Activated naive CD4-positive, alpha-beta T cell treated with anti-CD3 and anti-CD28 coated beads, Interleukin-2, amount 50 U/mL, for 24 hours (primary cell): ENCODE measurements around the gene MCC.

Experiments used
- H3K27ac Mint-ChIP-seq: one replicate; pipeline ENCODE4 v1.8.0; 2021; ENCODE audit warnings: mild to moderate bottlenecking, mixed read lengths
- H3K27me3 Mint-ChIP-seq: one replicate; pipeline ENCODE4 v1.8.0; 2021; ENCODE audit warnings: mixed read lengths
- H3K36me3 Mint-ChIP-seq: one replicate; pipeline ENCODE4 v1.8.0; 2021; ENCODE audit warnings: mixed read lengths
- H3K4me1 Mint-ChIP-seq: one replicate; pipeline ENCODE4 v1.8.0; 2021; ENCODE audit warnings: mixed read lengths
- H3K4me3 Mint-ChIP-seq: one replicate; pipeline ENCODE4 v1.8.0; 2021; ENCODE audit warnings: mild to moderate bottlenecking, mixed read lengths
- H3K9me3 Mint-ChIP-seq: one replicate; pipeline ENCODE4 v1.8.0; 2021; ENCODE audit warnings: mixed read lengths

Gene MCC

GRCh38 chr5:113163328-113163727 is 324.9 kb downstream of the MCC start:
- Mint-ChIP-seq H3K27ac (no peak overlapping the region), H3K4me3 (no peak overlapping the region), H3K9me3 (no peaks in the 10 kb centered on the region), H3K4me1 (no peaks in the 10 kb centered on the region), H3K36me3 (peaks cover 1% of the 10 kb centered on the region), H3K27me3 (peaks cover 8% of the 10 kb centered on the region)

DNA sequence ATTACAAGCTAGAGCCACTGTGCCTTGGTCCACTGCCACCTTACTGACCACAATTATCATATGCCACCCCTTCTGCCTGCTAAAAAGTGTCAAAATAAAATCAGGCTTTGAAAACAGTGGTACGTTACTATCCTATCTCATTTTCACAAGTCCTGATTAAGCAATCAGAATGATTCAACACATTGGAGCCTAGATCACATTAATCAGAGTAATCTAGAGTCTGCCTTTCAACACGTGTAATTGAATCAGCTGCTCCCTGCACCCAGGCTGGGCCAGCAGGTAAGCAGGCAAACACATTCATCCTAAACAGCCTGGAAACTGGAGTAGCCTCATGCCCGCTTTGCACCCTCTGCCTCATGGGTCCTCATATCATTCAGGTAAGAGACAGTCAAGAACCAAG is 325.5 kb downstream of the MCC start:
- H3K36me3 Mint-ChIP-seq = peaks cover 1% of the 10 kb centered on the region
- no peak overlapping the region for H3K27ac Mint-ChIP-seq
- no peaks in the 10 kb centered on the region for H3K9me3 Mint-ChIP-seq
- no peak overlapping the region for H3K4me3 Mint-ChIP-seq
- H3K4me1 Mint-ChIP-seq = no peaks in the 10 kb centered on the region
- peaks cover 8% of the 10 kb centered on the region for H3K27me3 Mint-ChIP-seq

- Mint-ChIP-seq H3K27ac (no peak overlapping the region), H3K9me3 (no peaks in the 10 kb centered on the region), H3K36me3 (peaks cover 1% of the 10 kb centered on the region)
Observed at GRCh38 chr5:113162208-113162607, 326.0 kb downstream of the MCC start.

GRCh38 chr5:113161806-113162205 is 326.4 kb downstream of the MCC start:
- Mint-ChIP-seq H3K36me3 (peaks cover 1% of the 10 kb centered on the region), H3K4me1 (no peaks in the 10 kb centered on the region), H3K27me3 (peaks cover 6% of the 10 kb centered on the region), H3K9me3 (no peaks in the 10 kb centered on the region), H3K27ac (no peak overlapping the region), H3K4me3 (no peak overlapping the region)

More at GRCh38 chr5:113162208-113162607, 326.0 kb downstream of the MCC start:
- Mint-ChIP-seq H3K27me3 (peaks cover 8% of the 10 kb centered on the region), H3K4me1 (no peaks in the 10 kb centered on the region), H3K4me3 (no peak overlapping the region)

- Mint-ChIP-seq H3K36me3 (no peaks in the 10 kb centered on the region), H3K9me3 (no peaks in the 10 kb centered on the region), H3K27ac (no peak overlapping the region), H3K4me3 (no peak overlapping the region), H3K4me1 (no peaks in the 10 kb centered on the region), H3K27me3 (peaks cover 3% of the 10 kb centered on the region)
Observed at GRCh38 chr5:113157886-113158285, 330.4 kb downstream of the MCC start.

- Mint-ChIP-seq H3K9me3 (no peaks in the 10 kb centered on the region), H3K27ac (no peak overlapping the region), H3K36me3 (no peaks in the 10 kb centered on the region), H3K4me3 (no peak overlapping the region), H3K27me3 (no peaks in the 10 kb centered on the region), H3K4me1 (no peaks in the 10 kb centered on the region)
Observed at GRCh38 chr5:113156271-113156877, 331.9 kb downstream of the MCC start.

DNA sequence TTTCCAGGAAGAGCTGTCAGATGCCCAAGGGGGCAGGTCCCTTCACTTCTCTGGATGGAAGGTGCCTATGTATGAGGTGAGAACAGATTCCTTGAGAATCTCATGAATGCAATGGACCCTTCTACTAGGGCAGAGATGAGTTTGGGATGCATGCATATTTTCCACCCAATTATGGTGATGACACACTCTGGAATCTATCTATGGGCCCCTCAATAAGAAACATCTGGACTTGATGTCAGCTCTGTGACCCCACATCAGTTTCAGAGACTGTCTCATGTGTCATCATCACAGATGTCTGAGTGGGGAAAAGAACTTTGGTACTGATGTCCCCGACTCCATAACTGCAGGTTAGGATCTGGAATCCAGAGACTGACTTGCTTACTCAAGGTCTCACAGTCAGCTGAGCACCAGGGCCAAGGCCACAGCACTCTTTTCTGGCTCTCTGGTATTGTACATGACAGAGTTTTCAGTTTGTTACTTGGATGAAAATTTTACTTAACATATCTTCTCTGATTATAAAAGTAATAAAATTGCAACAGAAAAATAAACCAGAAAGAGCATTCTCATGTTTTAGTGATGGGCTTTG is 334.6 kb downstream of the MCC start:
- Mint-ChIP-seq H3K4me3 (no peak overlapping the region), H3K9me3 (no peaks in the 10 kb centered on the region), H3K27me3 (no peaks in the 10 kb centered on the region), H3K4me1 (no peaks in the 10 kb centered on the region), H3K36me3 (no peaks in the 10 kb centered on the region), H3K27ac (no peak overlapping the region)

- Mint-ChIP-seq H3K4me1 (no peaks in the 10 kb centered on the region), H3K27me3 (peaks cover 2% of the 10 kb centered on the region), H3K9me3 (no peaks in the 10 kb centered on the region), H3K36me3 (no peaks in the 10 kb centered on the region), H3K4me3 (no peak overlapping the region), H3K27ac (no peak overlapping the region)
Observed at GRCh38 chr5:113152380-113152740, 335.9 kb downstream of the MCC start.

GRCh38 chr5:113151641-113152379 is 336.4 kb downstream of the MCC start:
- no peaks in the 10 kb centered on the region for H3K9me3 Mint-ChIP-seq
- no peak overlapping the region for H3K4me3 Mint-ChIP-seq
- H3K4me1 Mint-ChIP-seq = no peaks in the 10 kb centered on the region
- H3K27ac Mint-ChIP-seq = no peak overlapping the region
- H3K27me3 Mint-ChIP-seq = peaks cover 2% of the 10 kb centered on the region
- H3K36me3 Mint-ChIP-seq = no peaks in the 10 kb centered on the region

DNA sequence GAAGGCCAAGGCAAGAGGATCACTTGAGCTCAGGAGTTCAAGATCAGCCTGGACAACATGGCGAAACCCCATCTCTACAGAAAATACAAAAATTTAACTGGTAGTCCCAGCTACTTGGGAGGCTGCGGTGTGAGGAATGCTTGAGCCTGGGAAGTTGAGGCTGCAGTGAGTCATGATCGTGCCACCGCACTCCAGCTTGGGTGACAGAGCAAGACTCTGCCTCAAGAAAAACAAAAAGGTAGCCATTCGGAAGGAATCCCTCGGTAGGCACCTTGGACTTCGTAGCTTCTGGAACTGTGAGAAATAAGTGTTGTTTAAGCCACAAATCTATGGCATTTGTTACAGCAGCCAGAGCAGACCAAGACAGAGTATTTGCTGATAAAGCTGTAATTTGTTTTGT is 337.4 kb downstream of the MCC start:
- Mint-ChIP-seq H3K4me3 (no peak overlapping the region), H3K4me1 (no peaks in the 10 kb centered on the region), H3K9me3 (no peaks in the 10 kb centered on the region), H3K27me3 (peaks cover 2% of the 10 kb centered on the region), H3K36me3 (no peaks in the 10 kb centered on the region), H3K27ac (no peak overlapping the region)

DNA sequence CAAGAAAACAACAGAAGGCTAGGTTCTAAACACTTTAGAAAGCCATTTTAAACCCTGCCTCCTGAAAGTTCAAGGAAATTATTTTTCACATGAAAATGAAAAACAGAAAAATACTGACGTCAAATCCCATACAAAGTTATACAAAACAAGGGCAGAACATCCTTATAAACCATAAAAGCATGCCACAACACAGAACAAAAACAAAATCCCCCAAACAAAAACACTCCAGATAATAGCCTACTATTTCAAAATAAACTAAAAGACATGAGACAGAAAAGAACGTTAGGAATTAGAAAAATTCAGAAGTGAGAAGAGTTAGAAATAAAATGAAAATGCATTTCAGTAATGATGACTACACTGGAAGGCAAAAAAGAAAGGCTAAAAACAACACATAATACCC is 338.0 kb downstream of the MCC start:
- Mint-ChIP-seq H3K36me3 (no peaks in the 10 kb centered on the region), H3K4me3 (no peak overlapping the region), H3K9me3 (no peaks in the 10 kb centered on the region), H3K27me3 (peaks cover 2% of the 10 kb centered on the region), H3K4me1 (no peaks in the 10 kb centered on the region), H3K27ac (peak overlapping the region; percentile 21)

DNA sequence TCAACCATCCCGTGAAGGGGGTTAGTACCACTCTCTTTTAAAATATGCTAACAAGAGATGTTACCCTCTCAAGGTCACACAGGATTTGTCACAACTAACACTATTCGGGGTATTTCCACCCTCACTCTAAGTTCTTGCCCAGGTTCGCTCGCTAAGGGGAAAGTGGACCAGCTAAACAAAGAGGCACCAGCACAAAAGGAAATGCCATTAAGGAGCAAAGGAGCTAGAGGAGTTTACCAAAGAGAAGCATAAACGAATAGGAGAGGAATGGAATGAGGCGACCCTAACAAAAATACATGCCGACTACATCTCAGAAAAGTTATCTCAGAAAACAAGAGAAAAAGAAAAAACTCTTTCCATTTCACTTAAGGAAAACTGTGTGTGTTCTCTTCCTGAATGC is 340.7 kb downstream of the MCC start:
- H3K4me3 Mint-ChIP-seq = no peak overlapping the region

DNA sequence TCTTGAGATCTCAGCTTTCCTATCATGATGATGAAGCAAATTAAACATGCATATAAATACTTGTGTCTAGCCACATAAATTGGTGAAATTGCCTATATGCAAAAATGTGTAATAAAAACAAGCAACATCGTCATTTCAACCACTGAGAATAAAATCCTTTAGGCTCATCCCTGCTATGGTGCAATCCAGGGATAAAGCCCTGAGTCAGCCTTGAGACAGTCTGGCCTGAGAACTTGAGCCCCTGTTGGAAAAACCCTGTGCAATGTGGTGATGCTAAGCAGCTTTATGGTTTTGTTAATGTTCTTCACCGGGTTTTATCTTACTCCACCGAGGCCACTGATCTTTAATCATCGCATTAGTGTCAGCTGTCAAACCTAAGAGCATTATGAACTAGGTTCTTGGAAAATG is 341.1 kb downstream of the MCC start:
- Mint-ChIP-seq H3K9me3 (no peaks in the 10 kb centered on the region), H3K27ac (no peak overlapping the region), H3K36me3 (no peaks in the 10 kb centered on the region), H3K4me1 (no peaks in the 10 kb centered on the region), H3K27me3 (peaks cover 2% of the 10 kb centered on the region), H3K4me3 (no peak overlapping the region)

More for the DNA sequence above, 340.7 kb downstream of the MCC start:
- Mint-ChIP-seq H3K27me3 (peaks cover 2% of the 10 kb centered on the region), H3K9me3 (no peaks in the 10 kb centered on the region), H3K4me1 (no peaks in the 10 kb centered on the region), H3K36me3 (no peaks in the 10 kb centered on the region), H3K27ac (no peak overlapping the region)

DNA sequence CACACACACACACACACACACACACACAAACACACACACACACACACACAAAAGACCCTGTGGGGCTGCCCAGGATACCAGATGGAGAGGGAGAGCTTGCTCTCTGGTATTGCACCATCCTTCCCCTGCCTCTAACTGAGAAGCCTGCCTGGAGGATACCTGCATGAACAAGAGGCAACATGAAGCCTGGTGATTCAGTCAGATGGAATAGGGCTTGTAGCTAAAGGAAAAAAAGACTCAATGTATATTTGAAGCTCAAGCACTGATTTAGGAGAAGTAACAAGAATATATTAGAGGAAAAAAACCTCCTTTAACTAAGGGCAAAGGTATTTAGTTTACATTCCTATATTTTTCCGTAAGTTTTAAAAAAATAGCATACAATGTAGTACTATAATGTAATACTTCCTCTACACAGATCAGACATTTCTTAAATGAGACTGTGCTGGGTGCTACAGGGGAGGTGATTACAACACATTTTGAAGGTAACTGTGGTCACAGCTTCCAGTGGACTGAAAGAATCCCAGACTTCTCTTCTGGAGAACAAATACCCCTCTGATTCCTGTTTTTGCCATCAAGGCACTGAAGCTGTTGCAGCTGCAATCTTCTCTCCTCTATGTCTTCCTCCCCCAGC is 342.4 kb downstream of the MCC start:
- H3K4me3 Mint-ChIP-seq = no peak overlapping the region
- no peaks in the 10 kb centered on the region for H3K9me3 Mint-ChIP-seq
- H3K27ac Mint-ChIP-seq = no peak overlapping the region
- H3K27me3 Mint-ChIP-seq = peaks cover 2% of the 10 kb centered on the region
- H3K36me3 Mint-ChIP-seq = no peaks in the 10 kb centered on the region
- no peaks in the 10 kb centered on the region for H3K4me1 Mint-ChIP-seq

- Mint-ChIP-seq H3K4me1 (no peaks in the 10 kb centered on the region), H3K36me3 (no peaks in the 10 kb centered on the region), H3K9me3 (no peaks in the 10 kb centered on the region), H3K27ac (no peak overlapping the region), H3K4me3 (no peak overlapping the region), H3K27me3 (no peaks in the 10 kb centered on the region)
Observed at GRCh38 chr5:113142186-113142585, 346.1 kb downstream of the MCC start.
